Panc1 (cell line): ENCODE results near the gene PILRA. TPM values are rescaled to one million over a fixed set of nuclear protein-coding genes. Genes with fewer than 3 reads are reported as not detected.

Source experiments
- ATAC-seq: fragments of 200-7000 bp; cut with Tn5 transposase; 2 replicates; pipeline ENCODE4 v1.9.1; 2020; ENCODE audit warnings: mild to moderate bottlenecking, moderate library complexity
- BruUV-seq: library from RNA; stranded (reverse); fragments of 400-500 nt; replicated peaks from 2 replicates; lab custom pipeline; 2021; lab: Mats Ljungman, UMichigan
- CTCF ChIA-PET: fragments of 300-600 bp; sonication (Branson Sonifier 250); formaldehyde crosslinking; loops from one replicate; lab custom pipeline; 2022; ENCODE audit warnings: antibody characterized with exemption; lab: Charles Lee
- POLR2A ChIA-PET: fragments of 300-600 bp; sonication (Branson Sonifier 250); formaldehyde crosslinking; loops from one replicate; lab custom pipeline; 2022; ENCODE audit warnings: antibody characterized with exemption; lab: Charles Lee
- DNase-seq: peaks from one replicate; pipeline ENCODE4 v3.0.0-alpha.2; 2010; ENCODE audit warnings: low read depth, low spot score
- H3K27ac ChIP-seq: 2 replicates; pipeline ENCODE4 v1.5.1; 2011; ENCODE audit warnings: mild to moderate bottlenecking, low read length, inconsistent platforms
- H3K27me3 ChIP-seq: fragments of 200-500 bp; sonication (Bioruptor generic); 2 replicates; pipeline ENCODE4 v1.6.0; 2014; ENCODE audit warnings: low read length, inconsistent platforms; ENCODE audit not compliant: control insufficient read depth, insufficient read depth
- H3K36me3 ChIP-seq: fragments of 200-500 bp; sonication (Bioruptor generic); 2 replicates; pipeline ENCODE4 v1.5.1; 2014; ENCODE audit warnings: inconsistent platforms, mild to moderate bottlenecking, low read length, moderate library complexity; ENCODE audit not compliant: control insufficient read depth, insufficient read depth
- H3K4me1 ChIP-seq: 2 replicates; pipeline ENCODE4 v1.5.1; 2011; ENCODE audit warnings: inconsistent platforms, mild to moderate bottlenecking, low read length, moderate library complexity; ENCODE audit not compliant: control insufficient read depth, insufficient read depth
- H3K4me3 ChIP-seq, 2 experiments: 2 replicates each; pipeline ENCODE4 v1.5.1; 2011 to 2012; ENCODE audit warnings: low read depth in 2 of 2, low read length in 2 of 2, mild to moderate bottlenecking in 2 of 2, inconsistent platforms in 1 of 2, moderate library complexity in 1 of 2
- H3K9me3 ChIP-seq: fragments of 200-500 bp; sonication (Bioruptor generic); 2 replicates; pipeline ENCODE4 v1.5.1; 2014; ENCODE audit warnings: low read depth, mild to moderate bottlenecking, inconsistent platforms, low read length, moderate library complexity; ENCODE audit not compliant: control insufficient read depth, insufficient read depth
- POLR2AphosphoS5 ChIP-seq: IDR thresholded peaks from 2 replicates; pipeline ENCODE4 v1.6.1; 2012; ENCODE audit warnings: mild to moderate bottlenecking, low read depth, low read length, moderate library complexity
- TCF7L2 ChIP-seq: IDR thresholded peaks from 2 replicates; pipeline ENCODE4 v1.6.1; 2011; ENCODE audit warnings: mild to moderate bottlenecking, low read depth, low read length, inconsistent platforms
- in situ Hi-C: cut with HindIII; loops from 2 replicates; pipeline ENCODE4 v1.10.0; 2016; ENCODE audit warnings: low sequenced_read_pairs, low pct_unique_long_range_greater_than_20kb
- intact Hi-C: fragments of 100-400 bp; cut with micrococcal nuclease; formaldehyde crosslinking; loops from one replicate; pipeline ENCODE4 v1.10.0; 2022; ENCODE audit not compliant: unreplicated experiment
- total RNA-seq: library from RNA; stranded (reverse); gene quantifications from one replicate; pipeline ENCODE4 v1.2.1, GENCODE V29; 2021; ENCODE audit not compliant: unreplicated experiment
- TF ChIP-seq, protein P1 (sequence below), 2 experiments: IDR thresholded peaks; 2 replicates each; pipeline ENCODE4 v1.6.1; 2011 to 2012; ENCODE audit warnings: low read depth in 2 of 2, control low read depth in 1 of 2, low read length in 1 of 2, mild to moderate bottlenecking in 1 of 2, moderate library complexity in 1 of 2; ENCODE audit not compliant: insufficient read depth in 1 of 2
- TF ChIP-seq, protein P2 (sequence below): fragments of 450-650 bp; IDR thresholded peaks from 2 replicates; pipeline ENCODE4 v1.5.1; 2017; ENCODE audit warnings: mild to moderate bottlenecking

PILRA gene
- total RNA-seq, 1 experiment from 2014 or later, result 4.8 TPM

DNA sequence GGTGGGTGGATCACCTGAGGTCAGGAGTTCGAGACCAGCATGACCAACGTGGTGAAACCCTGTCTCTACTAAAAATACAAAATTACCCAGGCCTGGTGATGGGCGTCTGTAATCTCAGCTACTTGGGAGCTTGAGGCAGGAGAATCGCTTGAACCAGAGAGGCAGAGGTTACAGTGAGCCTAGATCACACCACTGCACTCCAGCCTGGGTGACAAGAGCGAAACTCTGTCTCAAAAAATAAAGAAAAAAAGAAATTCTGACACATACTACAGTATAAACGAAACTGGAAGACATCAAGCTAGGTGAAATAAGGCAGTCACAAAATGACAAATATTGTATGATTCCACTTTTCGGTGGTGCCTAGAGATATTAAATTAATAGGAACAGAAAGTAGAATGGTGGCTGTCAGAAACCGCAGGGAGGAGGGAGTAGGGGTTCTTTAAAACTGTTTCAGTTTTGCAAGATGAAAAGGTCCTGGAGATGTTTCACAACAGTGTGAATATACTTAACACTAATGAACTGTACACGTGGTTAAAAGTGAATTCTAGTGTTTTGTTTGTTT is 23.2 kb downstream of the PILRA start:
- TF ChIP-seq, protein P1, sequence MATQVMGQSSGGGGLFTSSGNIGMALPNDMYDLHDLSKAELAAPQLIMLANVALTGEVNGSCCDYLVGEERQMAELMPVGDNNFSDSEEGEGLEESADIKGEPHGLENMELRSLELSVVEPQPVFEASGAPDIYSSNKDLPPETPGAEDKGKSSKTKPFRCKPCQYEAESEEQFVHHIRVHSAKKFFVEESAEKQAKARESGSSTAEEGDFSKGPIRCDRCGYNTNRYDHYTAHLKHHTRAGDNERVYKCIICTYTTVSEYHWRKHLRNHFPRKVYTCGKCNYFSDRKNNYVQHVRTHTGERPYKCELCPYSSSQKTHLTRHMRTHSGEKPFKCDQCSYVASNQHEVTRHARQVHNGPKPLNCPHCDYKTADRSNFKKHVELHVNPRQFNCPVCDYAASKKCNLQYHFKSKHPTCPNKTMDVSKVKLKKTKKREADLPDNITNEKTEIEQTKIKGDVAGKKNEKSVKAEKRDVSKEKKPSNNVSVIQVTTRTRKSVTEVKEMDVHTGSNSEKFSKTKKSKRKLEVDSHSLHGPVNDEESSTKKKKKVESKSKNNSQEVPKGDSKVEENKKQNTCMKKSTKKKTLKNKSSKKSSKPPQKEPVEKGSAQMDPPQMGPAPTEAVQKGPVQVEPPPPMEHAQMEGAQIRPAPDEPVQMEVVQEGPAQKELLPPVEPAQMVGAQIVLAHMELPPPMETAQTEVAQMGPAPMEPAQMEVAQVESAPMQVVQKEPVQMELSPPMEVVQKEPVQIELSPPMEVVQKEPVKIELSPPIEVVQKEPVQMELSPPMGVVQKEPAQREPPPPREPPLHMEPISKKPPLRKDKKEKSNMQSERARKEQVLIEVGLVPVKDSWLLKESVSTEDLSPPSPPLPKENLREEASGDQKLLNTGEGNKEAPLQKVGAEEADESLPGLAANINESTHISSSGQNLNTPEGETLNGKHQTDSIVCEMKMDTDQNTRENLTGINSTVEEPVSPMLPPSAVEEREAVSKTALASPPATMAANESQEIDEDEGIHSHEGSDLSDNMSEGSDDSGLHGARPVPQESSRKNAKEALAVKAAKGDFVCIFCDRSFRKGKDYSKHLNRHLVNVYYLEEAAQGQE (IDR thresholded peaks at IDR 0.05; ENCODE audit: insufficient read depth in 1 of 2, low read depth in 2 of 2, low read length in 1 of 2), result no peak
- TF ChIP-seq TCF7L2 (no peak), POLR2AphosphoS5 (no peak)
- TF ChIP-seq, protein P2, sequence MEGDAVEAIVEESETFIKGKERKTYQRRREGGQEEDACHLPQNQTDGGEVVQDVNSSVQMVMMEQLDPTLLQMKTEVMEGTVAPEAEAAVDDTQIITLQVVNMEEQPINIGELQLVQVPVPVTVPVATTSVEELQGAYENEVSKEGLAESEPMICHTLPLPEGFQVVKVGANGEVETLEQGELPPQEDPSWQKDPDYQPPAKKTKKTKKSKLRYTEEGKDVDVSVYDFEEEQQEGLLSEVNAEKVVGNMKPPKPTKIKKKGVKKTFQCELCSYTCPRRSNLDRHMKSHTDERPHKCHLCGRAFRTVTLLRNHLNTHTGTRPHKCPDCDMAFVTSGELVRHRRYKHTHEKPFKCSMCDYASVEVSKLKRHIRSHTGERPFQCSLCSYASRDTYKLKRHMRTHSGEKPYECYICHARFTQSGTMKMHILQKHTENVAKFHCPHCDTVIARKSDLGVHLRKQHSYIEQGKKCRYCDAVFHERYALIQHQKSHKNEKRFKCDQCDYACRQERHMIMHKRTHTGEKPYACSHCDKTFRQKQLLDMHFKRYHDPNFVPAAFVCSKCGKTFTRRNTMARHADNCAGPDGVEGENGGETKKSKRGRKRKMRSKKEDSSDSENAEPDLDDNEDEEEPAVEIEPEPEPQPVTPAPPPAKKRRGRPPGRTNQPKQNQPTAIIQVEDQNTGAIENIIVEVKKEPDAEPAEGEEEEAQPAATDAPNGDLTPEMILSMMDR, result no peak
- ChIA-PET CTCF (no interaction called here), POLR2A (interaction anchor here (0.5 to 0.6 kb wide), 2 partner anchors 53 to 147 kb away, joined by 4 to 5 read pairs; no protein-coding TSS in a partner anchor)
- Histone ChIP-seq H3K36me3 (no peaks in the 10 kb centered on the region), H3K9me3 (no peaks in the 10 kb centered on the region), H3K4me3 (no peak overlapping the region), H3K27ac (no peak overlapping the region), H3K27me3 (no peaks in the 10 kb centered on the region), H3K4me1 (no peaks in the 10 kb centered on the region)
- no TSS peak for BruUV-seq
- DNase-seq (no peak), ATAC-seq (no peak)
- intact Hi-C loops, result no loop called here
- in situ Hi-C loops, result no loop called here

DNA sequence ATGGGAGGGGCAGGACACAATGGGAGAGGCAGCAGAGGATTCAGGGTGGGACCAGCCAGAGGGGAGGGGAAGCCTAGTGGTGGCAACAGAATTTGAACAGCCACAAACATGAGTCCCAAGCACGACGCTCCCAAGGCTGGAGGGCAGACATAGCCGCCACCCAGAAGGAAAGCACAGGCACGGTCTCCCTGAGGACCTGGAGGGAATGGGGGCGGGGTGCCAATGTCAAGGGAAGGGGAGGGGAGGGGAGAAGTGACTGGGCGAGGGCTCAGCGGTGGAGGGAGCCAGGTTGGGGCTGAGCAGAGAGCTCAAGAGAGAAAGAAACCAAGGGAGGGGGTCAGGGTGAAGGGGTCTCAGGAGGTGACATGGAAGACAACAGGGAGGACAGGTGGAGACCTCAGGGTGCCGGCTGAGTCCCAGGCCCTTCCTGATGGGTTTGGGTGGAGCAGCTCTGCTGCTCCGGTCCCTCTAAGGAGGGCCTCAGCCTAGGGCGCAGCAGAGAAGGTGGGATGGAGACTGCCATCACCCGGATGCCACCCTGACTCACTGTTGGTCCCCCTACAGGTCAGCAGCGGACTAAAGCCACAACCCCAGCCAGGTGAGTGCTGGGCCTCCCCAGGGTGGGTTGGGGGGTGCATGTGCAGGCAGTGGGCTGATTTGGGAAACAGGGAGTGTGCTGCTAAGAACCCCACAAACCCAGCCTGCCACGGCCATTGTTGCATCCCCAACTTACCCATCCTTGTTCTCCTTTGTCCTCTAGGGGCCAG is 24.2 kb downstream of the PILRA start:
- Histone ChIP-seq H3K4me3 (no peak overlapping the region), H3K27ac (no peak overlapping the region), H3K27me3 (no peaks in the 10 kb centered on the region), H3K4me1 (no peaks in the 10 kb centered on the region), H3K36me3 (no peaks in the 10 kb centered on the region), H3K9me3 (no peaks in the 10 kb centered on the region)
- TF ChIP-seq, protein P1 (IDR thresholded peaks at IDR 0.05; ENCODE audit: insufficient read depth in 1 of 2, low read depth in 2 of 2, low read length in 1 of 2), result no peak
- TF ChIP-seq, protein P2, result peak; percentile 29; the same call in 1 of the 2 replicates
- in situ Hi-C loops (no loop called here), intact Hi-C loops (no loop called here)
- no TSS peak for BruUV-seq
- POLR2A ChIA-PET, result no interaction called here
- CTCF ChIA-PET, result interaction anchor here (0.9 kb wide), 1 partner anchor 23 kb away, joined by 3 read pairs; no protein-coding TSS in a partner anchor
- DNase-seq (no peak), ATAC-seq (peak; percentile 71)
